ES-I3 (cell line): ENCODE measurements around the gene CHSY1.

Experiments
- H3K36me3 ChIP-seq: 2 replicates; pipeline ENCODE4 v1.6.1; 2013; ENCODE audit warnings: mild to moderate bottlenecking, low read length, control low read depth, moderate library complexity; ENCODE audit not compliant: insufficient read depth
- H3K4me1 ChIP-seq: 2 replicates; pipeline ENCODE4 v1.6.1; 2013; ENCODE audit warnings: mild to moderate bottlenecking, control low read depth, low read length; ENCODE audit not compliant: insufficient read depth
- H3K9ac ChIP-seq: 2 replicates; pipeline ENCODE4 v1.6.1; 2013; ENCODE audit warnings: low read depth, mild to moderate bottlenecking, low read length, moderate library complexity
- H3K9me3 ChIP-seq: 2 replicates; pipeline ENCODE4 v1.6.1; 2013; ENCODE audit warnings: mild to moderate bottlenecking, low read length, moderate library complexity; ENCODE audit not compliant: control insufficient read depth, insufficient read depth

The CHSY1 gene

GRCh38 chr15:101277038-101277822 is 25.4 kb upstream of the CHSY1 start, which contains the start of gene SELENOS:
Gene SELENOS (minus strand): TSS chr15:101277485. CDS start chr15:101277417, 68 bp downstream.
- H3K4me1 ChIP-seq = 0 out of 2 replicates have a peak, but pooled peaks cover 4% of the 10 kb centered on the region
- H3K9ac ChIP-seq = peak within 1 kb of the TSS; percentile 77
- H3K9me3 ChIP-seq = no peaks in the 10 kb centered on the region
- H3K36me3 ChIP-seq = peaks cover 35% of the 10 kb centered on the region

GRCh38 chr15:101276501-101277037 is 24.7 kb upstream of the CHSY1 start:
- no peaks in the 10 kb centered on the region for H3K9me3 ChIP-seq
- H3K9ac ChIP-seq = peak overlapping the region; percentile 77
- H3K4me1 ChIP-seq = 0 out of 2 replicates have a peak, but pooled peaks cover 4% of the 10 kb centered on the region
- peaks cover 35% of the 10 kb centered on the region for H3K36me3 ChIP-seq

GRCh38 chr15:101275018-101275417 is 23.2 kb upstream of the CHSY1 start:
- peaks cover 31% of the 10 kb centered on the region for H3K36me3 ChIP-seq
- no peaks in the 10 kb centered on the region for H3K9me3 ChIP-seq

GRCh38 chr15:101273534-101273933 is 21.7 kb upstream of the CHSY1 start:
- Histone ChIP-seq H3K9ac (no peak overlapping the region), H3K9me3 (no peaks in the 10 kb centered on the region), H3K4me1 (0 out of 2 replicates have a peak, but pooled peaks cover 4% of the 10 kb centered on the region), H3K36me3 (peaks cover 31% of the 10 kb centered on the region)

More at GRCh38 chr15:101275018-101275417, 23.2 kb upstream of the CHSY1 start:
- Histone ChIP-seq H3K9ac (no peak overlapping the region), H3K4me1 (0 out of 2 replicates have a peak, but pooled peaks cover 4% of the 10 kb centered on the region)

- Histone ChIP-seq H3K9me3 (no peaks in the 10 kb centered on the region), H3K36me3 (peaks cover 31% of the 10 kb centered on the region), H3K4me1 (no peaks in the 10 kb centered on the region), H3K9ac (no peak overlapping the region)
Measured at GRCh38 chr15:101272584-101272983, 20.7 kb upstream of the CHSY1 start.

- peaks cover 29% of the 10 kb centered on the region for H3K36me3 ChIP-seq
- H3K4me1 ChIP-seq = peaks cover 5% of the 10 kb centered on the region; the same call in 1 of the 2 replicates
- no peak overlapping the region for H3K9ac ChIP-seq
- no peaks in the 10 kb centered on the region for H3K9me3 ChIP-seq
Measured at GRCh38 chr15:101269479-101270223, 17.8 kb upstream of the CHSY1 start.

- no peaks in the 10 kb centered on the region for H3K9me3 ChIP-seq
- H3K36me3 ChIP-seq = peaks cover 8% of the 10 kb centered on the region
- peaks cover 5% of the 10 kb centered on the region; the same call in 1 of the 2 replicates for H3K4me1 ChIP-seq
- H3K9ac ChIP-seq = no peak overlapping the region
Measured at GRCh38 chr15:101267320-101268104, 15.7 kb upstream of the CHSY1 start.

GRCh38 chr15:101266787-101267186 is 14.9 kb upstream of the CHSY1 start:
- H3K9me3 ChIP-seq = no peaks in the 10 kb centered on the region
- H3K9ac ChIP-seq = no peak overlapping the region
- peaks cover 5% of the 10 kb centered on the region; the same call in 1 of the 2 replicates for H3K4me1 ChIP-seq
- peaks cover 6% of the 10 kb centered on the region for H3K36me3 ChIP-seq

GRCh38 chr15:101266034-101266433 is 14.2 kb upstream of the CHSY1 start:
- H3K9me3 ChIP-seq = no peaks in the 10 kb centered on the region
- no peak overlapping the region for H3K9ac ChIP-seq
- H3K36me3 ChIP-seq = no peaks in the 10 kb centered on the region
- peaks cover 5% of the 10 kb centered on the region; the same call in 1 of the 2 replicates for H3K4me1 ChIP-seq

GRCh38 chr15:101264911-101265641 is 13.2 kb upstream of the CHSY1 start:
- Histone ChIP-seq H3K4me1 (peaks cover 5% of the 10 kb centered on the region; the same call in 1 of the 2 replicates), H3K36me3 (no peaks in the 10 kb centered on the region), H3K9ac (no peak overlapping the region), H3K9me3 (no peaks in the 10 kb centered on the region)

GRCh38 chr15:101264011-101264410 is 12.2 kb upstream of the CHSY1 start:
- Histone ChIP-seq H3K36me3 (no peaks in the 10 kb centered on the region), H3K4me1 (peaks cover 5% of the 10 kb centered on the region; the same call in 1 of the 2 replicates), H3K9me3 (no peaks in the 10 kb centered on the region), H3K9ac (no peak overlapping the region)

GRCh38 chr15:101262551-101262950 is 10.7 kb upstream of the CHSY1 start:
- no peaks in the 10 kb centered on the region for H3K36me3 ChIP-seq

More at GRCh38 chr15:101262551-101262950, 10.7 kb upstream of the CHSY1 start:
- Histone ChIP-seq H3K4me1 (peaks cover 8% of the 10 kb centered on the region), H3K9ac (no peak overlapping the region), H3K9me3 (no peaks in the 10 kb centered on the region)
